Fibroblast of the aortic adventitia (primary cell): ENCODE results near the gene ZNF620. TPM values are rescaled to one million over a fixed set of nuclear protein-coding genes. Genes with fewer than 3 reads are reported as not detected.

Experiments
- DNase-seq: peaks from one replicate; pipeline ENCODE4 v3.0.0-alpha.2; 2010; ENCODE audit warnings: low read depth
- H3K4me3 ChIP-seq: 2 replicates; pipeline ENCODE4 v1.5.1; 2011; ENCODE audit warnings: low read depth, mild to moderate bottlenecking, control low read depth, low read length, moderate library complexity
- CTCF ChIP-seq: IDR thresholded peaks from 2 replicates; pipeline ENCODE4 v1.5.1; 2011; ENCODE audit warnings: mild to moderate bottlenecking, low read length, control low read depth, inconsistent platforms; ENCODE audit not compliant: insufficient read depth
- total RNA-seq: library from RNA; depleted of rRNA; stranded (reverse); fragments of >200 nt; gene quantifications from 2 replicates; pipeline ENCODE4 v1.2.3, GENCODE V29; 2012; ENCODE audit warnings: low replicate concordance

The ZNF620 gene
- total RNA-seq, 1 donor: 0.99 TPM

DNA sequence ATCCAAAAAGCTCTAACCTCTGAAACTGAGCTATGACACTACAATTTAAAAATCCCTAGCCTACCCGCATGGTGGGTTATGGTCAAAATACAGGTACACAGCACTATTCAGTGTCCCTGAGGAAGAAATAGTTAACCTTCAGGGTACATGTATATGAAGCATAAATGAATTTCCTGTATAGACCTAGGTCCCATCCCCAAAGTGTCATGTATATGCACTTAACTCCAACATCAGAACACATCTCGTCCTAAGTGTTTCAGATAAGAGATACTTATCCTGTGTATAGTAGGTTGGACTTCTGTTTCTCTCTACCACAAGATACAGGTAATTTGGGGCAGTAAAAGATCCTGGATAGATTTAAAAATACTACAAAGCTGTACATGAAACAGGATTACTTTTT lies 42.3 kb upstream of the ZNF620 start:
- TF ChIP-seq CTCF: no peak

DNA sequence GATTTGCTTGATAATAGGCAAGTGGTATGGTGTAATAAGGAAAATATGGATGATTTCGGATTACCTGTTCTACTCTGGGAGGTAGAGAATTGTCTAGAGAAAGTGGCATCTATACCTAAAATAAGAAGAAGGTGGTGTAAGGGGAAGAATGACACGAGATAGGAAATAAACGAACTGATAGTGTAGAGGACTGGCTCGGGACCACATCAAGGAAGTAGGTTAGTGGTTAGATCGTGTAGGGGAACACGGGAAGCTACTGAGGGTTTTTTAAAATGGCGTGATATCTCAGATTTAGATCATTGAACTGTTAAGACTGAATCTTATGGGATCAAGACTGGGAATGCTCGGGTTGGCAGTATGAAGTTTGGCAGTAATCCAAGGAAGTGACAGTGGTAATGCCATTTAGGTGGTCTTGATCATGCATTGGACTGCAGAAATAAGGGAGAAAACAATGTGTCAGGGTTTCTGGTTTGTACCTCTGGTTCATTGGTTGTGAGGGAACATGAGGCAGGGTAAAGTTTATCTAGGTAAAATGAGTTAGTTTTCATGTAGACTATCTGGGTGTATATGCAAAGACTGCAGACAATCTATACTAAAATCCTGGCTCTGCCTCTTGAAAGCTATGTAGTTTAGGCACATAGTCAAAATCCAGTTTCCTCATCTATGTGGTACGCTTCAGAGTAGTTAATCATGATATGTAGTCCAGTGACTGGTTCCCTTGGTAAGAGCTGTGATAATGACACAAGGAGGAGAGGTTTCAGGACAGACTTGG lies 41.3 kb upstream of the ZNF620 start:
- TF ChIP-seq CTCF: no peak
- DNase-seq: no peak
- H3K4me3 ChIP-seq: no peak overlapping the region

More for the DNA sequence above, 42.3 kb upstream of the ZNF620 start:
- no peak for DNase-seq
- H3K4me3 ChIP-seq: no peak overlapping the region

GRCh38 chr3:40465111-40465407 lies 40.8 kb upstream of the ZNF620 start:
- no peak for TF ChIP-seq CTCF
- no peak overlapping the region for H3K4me3 ChIP-seq
- DNase-seq: no peak

DNA sequence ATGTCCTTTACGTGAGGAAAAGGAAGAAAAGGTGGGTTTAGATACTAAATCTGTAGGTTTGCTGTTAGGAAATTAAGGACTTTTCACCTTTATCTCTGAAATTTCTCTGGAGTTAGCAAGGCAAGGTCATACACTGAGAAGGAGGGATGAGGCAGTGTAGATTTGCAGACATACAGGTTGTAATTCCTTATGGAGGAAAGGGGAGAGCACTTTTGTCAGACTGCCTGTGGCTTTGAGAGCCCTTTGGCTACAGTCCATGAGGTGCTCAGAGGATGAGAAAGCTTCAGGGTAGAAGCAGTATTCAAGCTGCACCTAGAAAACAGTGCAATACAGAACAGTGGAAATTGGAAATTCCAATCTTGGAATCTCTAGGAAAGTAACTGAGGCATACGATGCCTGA lies 40.4 kb upstream of the ZNF620 start:
- TF ChIP-seq CTCF: no peak
- DNase-seq: no peak
- no peak overlapping the region for H3K4me3 ChIP-seq

- no peak overlapping the region for H3K4me3 ChIP-seq
- no peak for DNase-seq
- TF ChIP-seq CTCF: no peak
These were observed 37.8 kb upstream of the ZNF620 start for GRCh38 chr3:40468018-40468417.

DNA sequence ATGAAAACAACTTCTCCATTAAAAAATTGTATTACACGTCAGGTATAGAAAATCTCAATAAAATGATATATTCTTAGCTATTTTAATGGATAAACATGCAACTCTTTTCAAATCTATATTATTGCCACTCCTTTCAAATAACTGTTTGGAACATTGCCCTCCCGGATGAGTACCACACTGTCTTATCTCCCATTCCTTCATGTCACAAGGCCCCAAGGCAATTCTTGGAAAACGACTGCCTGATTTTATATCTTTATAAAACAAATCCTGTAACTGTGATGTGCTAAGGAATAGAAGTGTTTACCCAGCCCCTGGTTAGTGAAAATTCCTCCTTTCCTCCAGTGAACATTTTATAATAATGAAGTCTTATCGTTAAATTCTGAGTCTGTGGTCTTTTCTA lies 35.1 kb upstream of the ZNF620 start:
- DNase-seq: no peak
- H3K4me3 ChIP-seq: no peak overlapping the region
- no peak for TF ChIP-seq CTCF
